ENCODE results near the gene FGGY.

DNA sequence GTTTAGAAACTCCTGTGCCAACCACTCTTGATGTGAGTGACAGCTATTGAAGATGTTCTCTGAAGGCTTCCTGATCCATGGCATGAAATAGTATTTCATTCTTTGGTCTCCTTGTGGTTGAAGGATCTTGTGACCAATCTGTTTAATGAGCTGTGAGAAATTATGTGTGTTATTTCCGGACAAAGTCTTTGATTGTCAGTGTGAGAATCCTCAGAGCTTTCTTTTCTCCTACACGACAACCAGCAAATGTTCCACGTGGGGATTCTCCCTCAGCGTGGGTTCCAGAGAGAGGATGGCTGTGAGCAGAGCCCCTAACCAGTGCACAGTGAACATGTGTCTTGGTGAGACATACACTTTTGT lies 472.8 kb downstream of the FGGY start:
- TF ChIP-seq, protein P1, sequence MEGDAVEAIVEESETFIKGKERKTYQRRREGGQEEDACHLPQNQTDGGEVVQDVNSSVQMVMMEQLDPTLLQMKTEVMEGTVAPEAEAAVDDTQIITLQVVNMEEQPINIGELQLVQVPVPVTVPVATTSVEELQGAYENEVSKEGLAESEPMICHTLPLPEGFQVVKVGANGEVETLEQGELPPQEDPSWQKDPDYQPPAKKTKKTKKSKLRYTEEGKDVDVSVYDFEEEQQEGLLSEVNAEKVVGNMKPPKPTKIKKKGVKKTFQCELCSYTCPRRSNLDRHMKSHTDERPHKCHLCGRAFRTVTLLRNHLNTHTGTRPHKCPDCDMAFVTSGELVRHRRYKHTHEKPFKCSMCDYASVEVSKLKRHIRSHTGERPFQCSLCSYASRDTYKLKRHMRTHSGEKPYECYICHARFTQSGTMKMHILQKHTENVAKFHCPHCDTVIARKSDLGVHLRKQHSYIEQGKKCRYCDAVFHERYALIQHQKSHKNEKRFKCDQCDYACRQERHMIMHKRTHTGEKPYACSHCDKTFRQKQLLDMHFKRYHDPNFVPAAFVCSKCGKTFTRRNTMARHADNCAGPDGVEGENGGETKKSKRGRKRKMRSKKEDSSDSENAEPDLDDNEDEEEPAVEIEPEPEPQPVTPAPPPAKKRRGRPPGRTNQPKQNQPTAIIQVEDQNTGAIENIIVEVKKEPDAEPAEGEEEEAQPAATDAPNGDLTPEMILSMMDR (IDR thresholded peaks at IDR 0.05), result no peak
- TF ChIP-seq POLR2A (IDR thresholded peaks at IDR 0.05), result no peak

All from body of pancreas (tissue), 4 donors.